Stimulated activated CD4-positive, alpha-beta T cell treated with anti-CD3 and anti-CD28 coated beads, Interleukin-12 subunit alpha, Interleukin-12 subunit beta, amount 100 ng/mL, for 24 hours (primary cell): ENCODE measurements around the gene GARS1.

Experiments used
- DNase-seq, 2 experiments: peaks; one replicate each; pipeline ENCODE4 v3.0.0-alpha.2; 2020; ENCODE audit warnings: low read depth in 2 of 2

Gene GARS1

DNA sequence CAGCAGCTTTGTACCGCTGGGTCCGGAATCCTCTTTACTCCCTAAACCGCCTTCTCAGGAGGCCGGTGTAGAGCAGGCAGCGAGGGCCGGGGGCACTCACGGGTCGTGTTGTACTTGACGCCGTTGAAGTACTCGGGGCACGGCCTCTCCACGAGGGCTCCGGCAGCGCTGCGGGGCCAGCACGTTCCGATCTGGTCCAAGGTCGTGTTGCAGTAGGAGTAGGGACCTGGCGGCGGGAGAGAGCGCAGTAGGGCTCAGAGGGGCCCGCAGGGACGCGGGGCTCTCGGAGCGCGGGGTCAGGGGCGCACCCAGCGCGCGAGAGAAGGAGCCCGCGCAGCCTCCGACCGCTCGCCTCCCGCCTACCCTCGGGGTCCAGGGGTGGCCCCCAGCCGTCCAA, 87.1 kb downstream of the GARS1 start:
- DNase-seq, result no peak

DNA sequence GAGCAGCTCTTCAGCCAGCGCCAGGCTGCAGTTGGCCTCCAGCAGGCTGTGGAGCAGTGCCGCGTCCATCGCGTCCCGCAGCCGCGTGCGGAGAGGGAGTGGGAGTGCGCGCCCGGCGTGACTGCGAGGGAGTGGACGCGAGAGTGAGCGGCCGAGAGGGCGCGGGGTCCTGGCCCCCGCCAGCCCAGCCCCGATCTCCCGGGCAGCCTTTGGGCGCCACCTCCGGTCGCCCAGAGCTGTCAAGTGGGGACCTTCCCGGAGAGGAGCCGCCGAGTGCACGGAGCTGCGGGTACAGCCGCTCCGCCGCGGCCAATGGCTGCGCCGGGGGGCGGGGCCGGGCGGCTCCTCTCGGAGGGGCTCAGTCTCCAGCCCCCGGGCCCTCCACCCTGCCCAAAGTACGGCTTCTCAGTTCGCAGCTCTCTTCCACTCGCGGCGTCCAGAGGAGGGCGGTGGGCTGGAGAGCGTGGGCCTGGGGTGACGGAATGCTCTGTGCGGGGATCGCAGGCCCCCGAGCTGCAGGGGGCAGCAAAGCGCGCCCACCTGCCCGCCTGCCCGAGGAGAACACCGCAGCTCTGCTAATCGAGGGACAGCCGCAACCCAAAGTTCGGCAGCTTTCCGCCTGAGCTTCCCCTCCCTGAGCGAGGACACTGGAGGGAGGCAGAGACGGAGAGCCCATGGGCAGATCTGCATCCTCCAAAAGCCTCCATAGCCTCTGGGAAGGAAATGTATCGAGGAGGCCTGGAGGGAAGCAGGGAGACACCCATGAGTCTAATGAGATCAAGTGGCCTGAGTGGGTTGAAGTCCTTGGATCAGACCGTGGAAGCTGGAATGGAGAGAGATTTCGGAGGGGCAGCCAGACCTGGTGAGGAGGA, 87.8 kb downstream of the GARS1 start, which contains the start of gene CRHR2:
Gene CRHR2, minus strand, starts transcription at position 245 of the 872 bp plus-strand sequence. Its CDS starts 176 bp downstream, at position 69.
- DNase-seq, result peak in 1 of 2 experiments; percentile 9

DNA sequence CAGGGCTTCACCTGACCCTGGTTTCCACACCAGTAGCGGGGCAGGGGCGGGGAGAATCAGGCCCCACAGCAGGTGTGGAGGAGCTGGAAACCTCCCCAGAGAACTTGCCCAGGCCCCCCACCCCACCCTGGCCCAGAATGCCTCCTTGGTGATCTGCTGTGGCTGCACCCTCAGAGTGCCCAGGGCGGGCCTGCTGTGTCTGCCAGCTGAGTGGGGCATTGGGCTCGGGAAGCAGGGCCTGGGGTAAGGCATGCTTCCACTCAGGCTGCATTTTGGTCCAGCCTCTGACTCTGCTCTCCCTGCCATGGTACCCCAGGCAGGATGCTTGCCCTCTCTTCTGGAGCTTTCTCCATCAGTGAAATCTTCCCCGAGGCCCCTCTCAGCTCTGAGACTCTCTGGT, 88.6 kb downstream of the GARS1 start:
- no peak for DNase-seq
